IPS-NIHi7 (cell line): Measurements from ENCODE around the gene ATP8B1.
A peak's percentile ranks its signal among the peaks of the same experiment; 100 is the strongest.

Experiments used
- DNase-seq: peaks from one replicate; pipeline ENCODE4 v3.0.0; 2012; ENCODE audit warnings: mixed read lengths; ENCODE audit errors: extremely low spot score

The ATP8B1 gene

GRCh38 chr18:57819119-57819518, 16.0 kb upstream of the ATP8B1 start:
- no peak for DNase-seq

- no peak for DNase-seq
These were observed 13.3 kb upstream of the ATP8B1 start for GRCh38 chr18:57816208-57816954.

- no peak for DNase-seq
These were observed 11.4 kb upstream of the ATP8B1 start for GRCh38 chr18:57814555-57814954.

GRCh38 chr18:57813245-57813644, 10.1 kb upstream of the ATP8B1 start:
- DNase-seq: no peak

GRCh38 chr18:57812126-57812477, 9.0 kb upstream of the ATP8B1 start:
- DNase-seq: no peak

- no peak for DNase-seq
These were observed 8.5 kb upstream of the ATP8B1 start for GRCh38 chr18:57811477-57812125.

- no peak for DNase-seq
These were observed 6.1 kb upstream of the ATP8B1 start for GRCh38 chr18:57809190-57809589.

GRCh38 chr18:57807336-57808117, 4.4 kb upstream of the ATP8B1 start:
- no peak for DNase-seq

GRCh38 chr18:57806978-57807285, 3.8 kb upstream of the ATP8B1 start:
- DNase-seq: no peak

GRCh38 chr18:57806201-57806977, 3.3 kb upstream of the ATP8B1 start:
- DNase-seq: no peak

GRCh38 chr18:57805117-57805516, 2.0 kb upstream of the ATP8B1 start:
- no peak for DNase-seq

GRCh38 chr18:57804557-57804956, 1.4 kb upstream of the ATP8B1 start:
- DNase-seq: no peak

- DNase-seq: peak; percentile 47
These were observed 657 bp downstream of the ATP8B1 start for GRCh38 chr18:57802213-57803102.

- peak; percentile 41 for DNase-seq
These were observed 1.3 kb downstream of the ATP8B1 start for GRCh38 chr18:57801761-57802212.

- DNase-seq: no peak
These were observed 1.8 kb downstream of the ATP8B1 start for GRCh38 chr18:57801325-57801724.

- no peak for DNase-seq
These were observed 4.3 kb downstream of the ATP8B1 start for GRCh38 chr18:57798713-57799373.

GRCh38 chr18:57797209-57797651, 5.9 kb downstream of the ATP8B1 start:
- DNase-seq: no peak

GRCh38 chr18:57794951-57795728, 8.0 kb downstream of the ATP8B1 start:
- no peak for DNase-seq

GRCh38 chr18:57793302-57793986, 9.7 kb downstream of the ATP8B1 start:
- no peak for DNase-seq
